Measurements from ENCODE around the gene SMCO4.

Gene SMCO4

DNA sequence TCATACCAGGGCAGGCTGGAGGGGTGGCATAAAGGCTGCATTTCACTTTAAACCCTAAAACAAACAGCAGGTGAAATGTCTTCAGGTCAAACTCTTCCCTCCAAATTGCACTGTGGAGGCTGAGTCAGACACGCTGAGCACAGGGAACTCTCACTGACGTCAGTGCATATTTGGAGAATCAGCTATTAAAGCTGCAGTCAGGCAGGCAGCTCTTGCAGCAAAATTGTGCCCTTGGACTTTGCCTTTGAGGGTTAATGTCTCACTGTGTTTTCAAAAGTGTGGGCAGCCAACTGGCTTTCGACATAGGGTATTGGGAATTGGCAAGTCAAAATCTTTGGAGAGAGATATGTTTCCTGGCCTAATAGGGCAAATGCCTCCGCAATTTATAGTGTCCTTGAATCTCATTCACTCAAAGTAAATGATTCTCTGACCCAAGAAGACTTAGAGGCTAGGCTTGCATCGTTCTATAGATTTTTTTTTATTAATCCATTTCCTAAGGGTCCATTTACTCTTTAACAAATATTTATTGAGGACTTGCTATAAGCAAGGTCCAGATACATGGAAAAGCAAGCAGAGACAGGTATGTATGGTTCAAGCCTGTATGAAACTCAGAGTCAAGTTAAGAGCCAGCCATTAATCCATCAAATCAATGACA, 27.7 kb upstream of the SMCO4 start:
- TF ChIP-seq GATA3 (IDR thresholded peaks at IDR 0.05; ENCODE audit: low read depth, low read length) (no peak), GATA2 (IDR thresholded peaks at IDR 0.05; ENCODE audit: low read depth, low read length) (no peak)

DNA sequence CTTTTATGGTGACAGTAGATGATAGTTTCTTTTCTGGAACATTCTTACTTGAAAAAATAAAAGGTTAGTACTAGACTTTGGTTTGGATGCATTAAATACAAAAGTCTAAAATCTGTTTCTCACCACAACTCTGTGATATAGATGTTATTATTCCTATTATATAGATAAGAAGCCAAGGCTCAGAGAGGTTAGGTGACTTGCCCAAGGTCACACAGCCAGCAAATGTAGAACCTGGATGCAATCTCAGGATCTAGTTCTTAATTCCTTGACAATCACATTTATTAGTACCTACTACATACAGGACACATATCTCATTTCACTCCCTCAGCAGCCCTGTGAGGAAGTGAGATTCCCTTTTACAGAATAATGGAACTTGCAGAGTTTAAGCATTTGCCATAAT, 26.3 kb upstream of the SMCO4 start:
- TF ChIP-seq GATA3 (IDR thresholded peaks at IDR 0.05; ENCODE audit: low read depth, low read length): no peak
- TF ChIP-seq GATA2 (IDR thresholded peaks at IDR 0.05; ENCODE audit: low read depth, low read length): no peak

DNA sequence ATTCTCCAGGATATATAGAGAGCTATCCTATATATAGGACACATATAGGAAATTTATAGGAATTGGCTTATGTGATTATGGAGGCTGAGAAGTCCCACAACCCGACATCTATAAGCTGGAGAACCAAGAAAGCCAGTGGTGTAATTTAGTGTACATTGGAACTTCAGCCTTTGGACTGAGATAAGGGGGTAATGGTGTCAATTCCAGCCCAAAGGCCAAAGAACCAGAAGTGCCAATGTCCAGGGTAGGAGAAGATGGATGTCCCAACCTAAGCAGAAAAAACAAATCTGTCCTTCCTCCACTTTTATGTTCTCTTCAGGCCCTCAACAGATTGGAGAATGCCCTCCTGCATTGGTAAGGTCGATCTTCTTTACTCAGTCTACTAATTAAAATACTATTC, 25.5 kb upstream of the SMCO4 start:
- TF ChIP-seq GATA3 (IDR thresholded peaks at IDR 0.05; ENCODE audit: low read depth, low read length) (no peak), GATA2 (IDR thresholded peaks at IDR 0.05; ENCODE audit: low read depth, low read length) (no peak)

DNA sequence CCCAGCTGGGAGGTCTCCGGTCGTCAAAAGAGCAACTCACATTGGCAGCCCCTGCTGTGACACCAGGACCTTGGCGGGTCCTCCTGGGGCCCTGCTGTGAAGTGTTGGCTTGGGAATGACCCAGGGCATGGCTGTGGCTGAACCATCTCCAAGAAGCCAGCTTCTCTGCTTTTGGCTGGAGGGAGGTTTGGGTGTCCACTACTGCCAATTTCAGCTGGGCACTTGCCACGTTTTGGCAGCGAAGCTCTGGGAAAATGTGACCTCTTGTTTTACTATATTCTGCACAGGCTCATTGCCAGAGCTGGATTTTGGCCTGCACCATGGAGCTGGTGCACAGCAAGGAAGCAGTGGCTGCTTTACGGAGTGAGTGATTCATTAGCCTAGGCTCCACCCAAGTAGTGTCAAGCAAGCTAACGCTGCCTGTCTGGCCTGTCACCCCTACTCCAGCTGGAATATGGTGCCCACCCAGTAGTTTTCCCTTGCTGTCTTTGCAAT, 24.3 kb upstream of the SMCO4 start:
- TF ChIP-seq GATA3 (IDR thresholded peaks at IDR 0.05; ENCODE audit: low read depth, low read length) (no peak), GATA2 (IDR thresholded peaks at IDR 0.05; ENCODE audit: low read depth, low read length) (no peak)

DNA sequence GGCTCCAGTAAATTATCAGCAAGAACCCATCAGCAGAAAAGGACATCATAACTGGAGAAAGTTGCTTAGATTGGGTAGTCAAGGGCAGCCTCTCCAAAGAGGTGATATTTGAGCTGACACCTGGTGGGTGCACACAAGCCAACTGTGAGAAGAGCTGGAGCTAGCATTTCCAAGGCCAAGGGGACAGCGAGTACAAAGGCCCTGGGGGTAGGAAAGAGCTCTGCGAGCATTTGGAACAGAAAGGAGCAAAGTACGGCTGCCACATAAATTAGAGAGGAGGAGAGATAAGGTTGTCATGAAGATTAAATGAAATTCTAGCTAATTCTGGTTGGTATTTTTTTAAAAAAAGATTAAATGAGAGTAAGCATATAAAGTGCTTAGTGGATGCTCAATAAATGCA, 21.7 kb upstream of the SMCO4 start:
- TF ChIP-seq GATA3 (IDR thresholded peaks at IDR 0.05; ENCODE audit: low read depth, low read length): no peak
- peak; percentile 78 for TF ChIP-seq GATA2 (IDR thresholded peaks at IDR 0.05; ENCODE audit: low read depth, low read length)

DNA sequence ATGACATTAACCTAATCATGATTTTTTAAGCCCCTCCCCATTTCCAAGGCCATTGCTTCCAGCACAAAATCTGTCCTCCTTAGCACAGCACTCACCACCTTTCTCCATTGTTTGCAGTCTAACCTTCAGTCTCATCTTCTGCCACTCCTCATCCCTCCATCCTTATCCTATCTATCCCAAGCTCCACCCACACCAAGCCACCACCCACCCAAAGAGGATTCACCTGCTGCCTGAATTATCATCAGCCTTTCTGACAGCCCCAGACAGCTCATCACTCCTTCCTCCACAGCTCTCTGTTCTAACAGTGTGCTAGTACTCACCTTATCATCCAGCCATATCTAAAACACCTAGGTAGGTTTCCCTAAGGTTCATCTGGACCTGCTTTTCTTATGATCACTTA, 20.7 kb upstream of the SMCO4 start:
- no peak for TF ChIP-seq GATA3 (IDR thresholded peaks at IDR 0.05; ENCODE audit: low read depth, low read length)
- TF ChIP-seq GATA2 (IDR thresholded peaks at IDR 0.05; ENCODE audit: low read depth, low read length): no peak

DNA sequence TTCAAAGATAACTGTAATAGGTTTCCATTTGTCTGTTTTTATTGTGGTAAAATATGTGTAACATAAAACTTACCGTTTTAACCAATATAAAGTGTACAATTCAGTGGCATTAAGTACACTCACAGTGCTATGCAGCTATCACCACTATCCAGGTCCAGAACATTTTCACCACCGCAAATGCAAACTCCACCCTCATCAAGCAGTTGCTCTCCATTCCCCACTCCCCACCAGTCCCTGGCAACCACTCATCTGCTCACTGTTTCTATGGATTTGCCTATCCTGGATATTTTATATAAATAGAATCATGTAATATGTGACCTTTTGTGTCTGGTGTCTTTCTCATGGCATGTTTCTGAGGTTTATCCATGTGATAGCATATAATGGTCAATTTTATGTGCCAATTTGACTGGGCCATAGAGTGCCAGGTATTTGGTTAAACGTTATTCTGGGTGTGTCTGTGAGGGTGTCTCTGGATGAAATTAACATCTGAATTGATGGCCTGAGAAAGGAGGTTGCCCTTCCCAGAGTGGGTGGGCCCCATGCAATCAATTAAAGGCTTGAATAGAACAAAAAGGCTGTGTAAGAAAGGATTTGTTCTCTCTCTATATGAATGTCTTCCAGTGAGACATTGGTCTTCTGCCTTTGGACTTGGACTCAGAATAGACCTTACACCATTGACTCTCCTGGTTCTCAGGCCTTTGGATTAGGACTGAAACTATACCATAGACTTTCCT, 17.2 kb upstream of the SMCO4 start:
- TF ChIP-seq GATA3 (IDR thresholded peaks at IDR 0.05; ENCODE audit: low read depth, low read length): no peak

DNA sequence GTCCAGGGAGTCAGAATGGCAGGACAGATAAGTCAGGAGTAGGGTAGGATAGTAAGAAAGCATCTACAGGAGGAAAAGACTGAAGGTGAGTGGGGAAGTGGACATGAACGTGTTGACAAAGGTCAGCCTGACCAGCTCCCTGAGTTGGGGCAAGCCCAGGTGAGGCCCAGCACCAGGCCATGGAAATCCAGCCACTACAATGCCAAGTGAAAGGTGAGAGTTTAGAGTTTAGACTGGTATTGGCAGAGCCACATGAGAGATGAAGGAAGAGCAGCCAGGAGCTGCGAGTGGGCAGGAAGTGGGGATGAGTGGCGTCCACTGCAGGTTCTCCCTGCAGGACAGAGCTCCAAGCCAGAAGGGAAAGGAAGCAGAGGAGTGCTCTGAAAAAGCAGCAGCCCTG, 16.5 kb upstream of the SMCO4 start:
- TF ChIP-seq GATA3 (IDR thresholded peaks at IDR 0.05; ENCODE audit: low read depth, low read length) (no peak), GATA2 (IDR thresholded peaks at IDR 0.05; ENCODE audit: low read depth, low read length) (no peak)

DNA sequence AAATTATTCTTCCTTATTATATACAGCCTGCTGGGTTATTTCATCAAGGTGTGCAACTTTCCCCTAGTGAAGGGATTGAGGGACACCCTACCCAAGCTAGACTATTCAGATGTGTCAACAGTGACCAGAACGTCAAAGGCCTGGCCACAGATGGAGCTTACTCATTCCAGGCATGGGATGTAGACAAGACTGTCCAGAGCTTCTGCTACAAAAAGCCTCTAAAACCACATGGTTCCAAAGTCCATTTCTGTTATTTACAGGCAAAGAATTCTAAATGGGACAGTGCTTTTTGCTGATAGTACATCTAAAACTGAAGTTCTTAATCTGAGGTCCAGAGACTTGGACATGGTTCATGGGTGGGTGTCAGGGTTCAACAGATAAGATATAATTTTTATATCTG, 9.7 kb upstream of the SMCO4 start:
- TF ChIP-seq GATA3 (IDR thresholded peaks at IDR 0.05; ENCODE audit: low read depth, low read length) (no peak), GATA2 (IDR thresholded peaks at IDR 0.05; ENCODE audit: low read depth, low read length) (no peak)

DNA sequence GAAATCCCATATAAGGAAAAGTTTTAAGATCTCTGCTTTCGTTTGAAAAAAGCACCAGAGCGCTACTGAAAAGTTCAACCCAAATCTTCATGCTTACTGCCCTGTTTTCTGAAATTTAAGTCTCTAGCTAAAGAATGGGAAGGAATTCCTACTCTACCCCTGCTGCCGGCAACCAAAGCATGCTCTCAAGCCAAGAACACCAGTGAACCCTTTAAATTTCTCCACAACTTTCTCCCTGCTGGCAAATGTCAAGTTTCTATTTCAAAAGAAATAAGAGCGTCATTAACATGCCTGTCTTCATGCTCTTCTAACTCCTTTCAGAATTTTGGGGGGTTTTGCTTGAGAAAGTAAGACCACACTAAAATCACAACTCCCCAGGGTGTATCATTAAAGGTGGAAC, 6.8 kb upstream of the SMCO4 start:
- TF ChIP-seq GATA3 (IDR thresholded peaks at IDR 0.05; ENCODE audit: low read depth, low read length) (no peak), GATA2 (IDR thresholded peaks at IDR 0.05; ENCODE audit: low read depth, low read length) (no peak)

DNA sequence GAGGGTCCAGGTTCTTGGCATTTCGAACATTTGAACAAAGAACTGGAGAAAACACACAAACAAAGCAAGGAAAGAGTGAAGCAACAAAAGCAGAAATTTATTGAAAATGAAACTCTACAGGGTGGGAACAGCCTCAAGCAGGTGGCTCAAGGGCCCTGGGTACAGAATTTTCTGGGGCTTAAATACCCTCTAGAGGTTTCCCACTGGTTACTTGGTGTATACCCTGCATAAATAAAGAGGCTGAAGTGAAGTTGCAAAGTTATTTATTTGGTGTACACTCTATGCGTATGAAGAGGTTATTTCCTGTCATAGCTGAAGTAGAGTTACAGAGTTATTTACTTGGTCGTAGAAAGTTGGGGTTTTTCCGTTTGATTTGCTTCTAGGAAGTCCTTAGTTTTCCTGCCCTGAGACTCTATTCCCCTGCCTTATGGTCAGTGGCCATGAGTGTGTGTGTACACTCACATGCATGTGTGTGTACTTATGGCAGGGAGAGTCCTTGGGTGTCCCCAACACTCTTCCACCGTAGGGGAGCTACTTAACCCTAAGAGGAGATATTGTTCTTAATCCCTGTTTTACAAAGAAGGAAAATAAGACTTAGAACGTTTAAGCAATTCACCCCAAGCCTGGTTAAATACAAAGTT, 5.6 kb upstream of the SMCO4 start:
- TF ChIP-seq GATA3 (IDR thresholded peaks at IDR 0.05; ENCODE audit: low read depth, low read length) (no peak), GATA2 (IDR thresholded peaks at IDR 0.05; ENCODE audit: low read depth, low read length) (no peak)

DNA sequence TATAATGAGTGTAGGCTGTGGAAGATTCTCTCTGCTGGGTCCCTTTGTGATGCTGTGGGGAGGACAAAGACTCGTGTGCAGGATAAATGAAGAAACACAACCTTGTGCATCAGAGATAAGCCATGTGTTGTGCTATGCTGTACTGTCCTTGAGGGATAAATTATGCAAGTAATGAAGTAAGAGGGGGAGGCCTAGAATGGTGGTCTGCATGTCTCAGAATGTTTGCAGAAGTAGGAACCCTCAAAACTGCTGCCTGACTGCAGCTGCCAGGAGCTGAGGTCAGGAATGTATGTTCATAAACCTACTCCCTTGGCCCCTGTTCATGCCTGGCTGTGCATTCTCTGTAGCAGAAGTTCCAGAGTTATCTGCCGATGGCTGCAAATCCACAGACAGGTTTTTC, 4.6 kb upstream of the SMCO4 start:
- TF ChIP-seq GATA2 (IDR thresholded peaks at IDR 0.05; ENCODE audit: low read depth, low read length) (no peak), GATA3 (IDR thresholded peaks at IDR 0.05; ENCODE audit: low read depth, low read length) (no peak)

DNA sequence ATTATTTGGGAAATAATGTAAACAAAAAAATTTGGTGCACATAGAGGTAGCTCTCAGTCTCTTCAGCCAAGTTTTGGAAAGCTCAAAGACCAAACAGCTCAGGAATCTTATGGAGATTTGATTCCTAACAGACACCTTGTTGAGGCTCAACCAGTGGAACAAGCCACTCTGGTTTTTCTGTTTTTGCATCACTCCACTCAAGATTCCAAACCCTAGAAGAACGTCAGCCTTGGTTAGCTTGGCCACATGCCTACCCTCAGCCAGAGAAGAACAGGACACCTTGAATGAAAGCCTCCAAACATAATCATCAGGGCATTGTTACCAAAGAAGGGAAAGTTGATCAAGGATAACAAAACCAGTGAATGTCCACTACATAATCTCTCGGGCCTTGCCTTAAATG, 3.8 kb upstream of the SMCO4 start:
- TF ChIP-seq GATA3 (IDR thresholded peaks at IDR 0.05; ENCODE audit: low read depth, low read length) (no peak), GATA2 (IDR thresholded peaks at IDR 0.05; ENCODE audit: low read depth, low read length) (no peak)

DNA sequence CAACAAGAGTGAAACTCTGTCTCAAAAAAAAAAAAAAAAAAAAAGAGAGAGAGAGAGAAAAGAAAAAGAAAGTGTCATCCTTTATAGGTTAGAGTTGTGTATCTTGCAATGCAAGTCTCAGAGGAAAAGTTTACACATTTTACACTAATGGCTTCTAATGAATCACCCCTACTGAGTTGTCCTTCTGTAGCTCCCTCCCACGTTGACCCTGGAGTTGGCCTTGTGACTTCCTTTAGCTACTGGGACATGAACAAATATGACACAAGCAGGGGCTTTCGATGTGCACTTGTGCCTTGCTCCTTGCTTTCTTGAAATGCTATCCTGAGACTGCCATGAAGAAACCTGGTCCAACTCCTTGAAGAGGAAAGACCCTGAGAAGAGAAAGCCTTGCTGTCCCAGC, 2.4 kb upstream of the SMCO4 start:
- no peak for TF ChIP-seq GATA3 (IDR thresholded peaks at IDR 0.05; ENCODE audit: low read depth, low read length)

DNA sequence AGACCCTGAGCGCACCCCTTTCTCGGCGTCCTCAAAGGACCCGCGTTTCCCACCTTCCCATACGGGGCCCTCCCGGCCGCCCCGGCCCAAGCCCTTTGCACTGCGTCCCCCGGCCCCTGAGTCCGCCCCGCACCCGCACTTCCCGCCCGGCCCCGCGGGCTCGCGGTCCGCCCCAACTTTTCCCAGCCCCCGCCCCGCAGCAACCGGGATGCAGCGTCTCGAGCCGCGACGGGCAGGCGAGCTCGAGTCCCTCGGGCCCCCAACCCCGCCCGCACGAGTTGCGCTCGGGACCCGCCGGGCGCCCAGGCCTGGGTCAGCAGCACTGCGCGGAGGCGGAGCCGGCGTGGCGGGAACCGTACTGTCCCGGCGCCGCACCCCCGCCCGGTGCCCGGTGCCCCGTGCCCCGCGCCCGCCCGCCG, 371 bp downstream of the SMCO4 start:
- TF ChIP-seq GATA2 (IDR thresholded peaks at IDR 0.05; ENCODE audit: low read depth, low read length): no peak
- TF ChIP-seq GATA3 (IDR thresholded peaks at IDR 0.05; ENCODE audit: low read depth, low read length): no peak

All from SH-SY5Y (cell line).